ENCODE results near the gene ECSCR. TPM values are rescaled to one million over a fixed set of nuclear protein-coding genes. Genes with fewer than 3 reads are reported as not detected.

The ECSCR gene
- total RNA-seq, 4 donors from 2014 or later, result 10.0 to 25.4 (median 19.0) TPM

- no peak for TF ChIP-seq CTCF (IDR thresholded peaks at IDR 0.05; ENCODE audit: low read depth)
These were observed 47.9 kb downstream of the ECSCR start for GRCh38 chr5:139414581-139415130.

GRCh38 chr5:139413963-139414362 lies 48.6 kb downstream of the ECSCR start:
- no peak for TF ChIP-seq CTCF (IDR thresholded peaks at IDR 0.05; ENCODE audit: low read depth)

GRCh38 chr5:139413153-139413552 lies 49.4 kb downstream of the ECSCR start:
- no peak for TF ChIP-seq CTCF (IDR thresholded peaks at IDR 0.05; ENCODE audit: low read depth)

GRCh38 chr5:139410993-139411828 lies 51.3 kb downstream of the ECSCR start:
- TF ChIP-seq CTCF (IDR thresholded peaks at IDR 0.05; ENCODE audit: low read depth), result no peak

- no peak for TF ChIP-seq CTCF (IDR thresholded peaks at IDR 0.05; ENCODE audit: low read depth)
These were observed 52.2 kb downstream of the ECSCR start for GRCh38 chr5:139410121-139410992.

GRCh38 chr5:139408191-139408590 lies 54.4 kb downstream of the ECSCR start:
- no peak for TF ChIP-seq CTCF (IDR thresholded peaks at IDR 0.05; ENCODE audit: low read depth)

GRCh38 chr5:139407517-139407916 lies 55.0 kb downstream of the ECSCR start:
- no peak for TF ChIP-seq CTCF (IDR thresholded peaks at IDR 0.05; ENCODE audit: low read depth)
